Measurements from ENCODE around the gene LRP1B. TPM values are rescaled to one million over a fixed set of nuclear protein-coding genes. Genes with fewer than 3 reads are reported as not detected.
"Not testable (repeated sequence)": the region's sequence is repeated elsewhere in the genome, so short reads cannot be mapped to it uniquely, and the experiment has no call there.

LRP1B gene
- total RNA-seq, 1 donor from 2014 or later, result 0.02 TPM

- no peak for DNase-seq
- no peak for ATAC-seq
- intact Hi-C loops (cut with micrococcal nuclease), result no loop called here
Observed at GRCh38 chr2:140455315-140455714, 1675.5 kb downstream of the LRP1B start.

GRCh38 chr2:140454717-140455116, 1676.1 kb downstream of the LRP1B start:
- DNase-seq (no peak), ATAC-seq (no peak)
- intact Hi-C loops (cut with micrococcal nuclease), result no loop called here

GRCh38 chr2:140451324-140451723, 1679.5 kb downstream of the LRP1B start:
- DNase-seq (no peak), ATAC-seq (no peak)
- intact Hi-C loops (cut with micrococcal nuclease), result no loop called here

GRCh38 chr2:140442319-140442718, 1688.5 kb downstream of the LRP1B start:
- DNase-seq, result no peak
- intact Hi-C loops (cut with micrococcal nuclease), result no loop called here
- ATAC-seq, result no peak

GRCh38 chr2:140440815-140441214, 1690.0 kb downstream of the LRP1B start:
- intact Hi-C loops (cut with micrococcal nuclease), result no loop called here
- DNase-seq, result no peak
- ATAC-seq, result no peak

GRCh38 chr2:140436936-140437335, 1693.9 kb downstream of the LRP1B start:
- intact Hi-C loops (cut with micrococcal nuclease), result no loop called here
- DNase-seq, result no peak
- ATAC-seq, result no peak

GRCh38 chr2:140427033-140427432, 1703.8 kb downstream of the LRP1B start:
- ATAC-seq; DNase-seq; intact Hi-C loops (cut with micrococcal nuclease): not testable (repeated sequence)

GRCh38 chr2:140424471-140424870, 1706.3 kb downstream of the LRP1B start:
- DNase-seq (no peak), ATAC-seq (no peak)
- intact Hi-C loops (cut with micrococcal nuclease), result no loop called here

GRCh38 chr2:140422759-140423158, 1708.1 kb downstream of the LRP1B start:
- DNase-seq, result no peak
- intact Hi-C loops (cut with micrococcal nuclease), result no loop called here
- no peak for ATAC-seq

- intact Hi-C loops (cut with micrococcal nuclease), result no loop called here
- ATAC-seq (no peak), DNase-seq (no peak)
Observed at GRCh38 chr2:140417504-140417903, 1713.3 kb downstream of the LRP1B start.

GRCh38 chr2:140416577-140416976, 1714.2 kb downstream of the LRP1B start:
- intact Hi-C loops (cut with micrococcal nuclease), result no loop called here
- DNase-seq (no peak), ATAC-seq (no peak)

GRCh38 chr2:140415035-140415434, 1715.8 kb downstream of the LRP1B start:
- ATAC-seq; intact Hi-C loops (cut with micrococcal nuclease): not testable (repeated sequence)

GRCh38 chr2:140410695-140411094, 1720.1 kb downstream of the LRP1B start:
- ATAC-seq (no peak), DNase-seq (no peak)
- intact Hi-C loops (cut with micrococcal nuclease), result no loop called here

More at GRCh38 chr2:140415035-140415434, 1715.8 kb downstream of the LRP1B start:
- DNase-seq, result not testable (repeated sequence)

GRCh38 chr2:140401056-140401455, 1729.8 kb downstream of the LRP1B start:
- no peak for DNase-seq
- intact Hi-C loops (cut with micrococcal nuclease), result no loop called here

GRCh38 chr2:140392824-140393223, 1738.0 kb downstream of the LRP1B start:
- intact Hi-C loops (cut with micrococcal nuclease), result no loop called here
- ATAC-seq, result no peak
- DNase-seq, result no peak

More at GRCh38 chr2:140401056-140401455, 1729.8 kb downstream of the LRP1B start:
- no peak for ATAC-seq

GRCh38 chr2:140384946-140385345, 1745.9 kb downstream of the LRP1B start:
- intact Hi-C loops (cut with micrococcal nuclease), result no loop called here
- no peak for DNase-seq
- no peak for ATAC-seq

- DNase-seq, result no peak
- intact Hi-C loops (cut with micrococcal nuclease), result no loop called here
- ATAC-seq, result no peak
Observed at GRCh38 chr2:140383781-140384180, 1747.0 kb downstream of the LRP1B start.

- DNase-seq (no peak), ATAC-seq (no peak)
- intact Hi-C loops (cut with micrococcal nuclease), result no loop called here
Observed at GRCh38 chr2:140376686-140377085, 1754.1 kb downstream of the LRP1B start.

- intact Hi-C loops (cut with micrococcal nuclease), result no loop called here
- no peak for DNase-seq
- ATAC-seq, result no peak
Observed at GRCh38 chr2:140363131-140363530, 1767.7 kb downstream of the LRP1B start.

- no peak for DNase-seq
- intact Hi-C loops (cut with micrococcal nuclease), result no loop called here
- ATAC-seq, result no peak
Observed at GRCh38 chr2:140362361-140362760, 1768.5 kb downstream of the LRP1B start.

- DNase-seq, result no peak
- ATAC-seq, result no peak
- intact Hi-C loops (cut with micrococcal nuclease), result no loop called here
Observed at GRCh38 chr2:140359056-140359771, 1771.6 kb downstream of the LRP1B start.
